Measurements from ENCODE around the gene ALOX15B. TPM values are rescaled to one million over a fixed set of nuclear protein-coding genes. Genes with fewer than 3 reads are reported as not detected.

ALOX15B gene
- polyA plus RNA-seq, 1 of the 3 experiments (the other 2 are of a cell fraction): not detected

GRCh38 chr17:7995724-7996123 is 43.1 kb upstream of the ALOX15B start:
- Histone ChIP-seq H3K9me3 (no peaks in the 10 kb centered on the region), H3K36me3 (replicated peaks in 1 of 2; ENCODE audit: control insufficient read depth in 1 of 2, insufficient read depth in 2 of 2, low read length in 1 of 2) (no peaks in the 10 kb centered on the region), H3K27ac (ENCODE audit: low read depth in 2 of 2, low read length in 1 of 2) (peak overlapping the region in 1 of 2 experiments; percentile 18; a peak in 1 of 4 replicates), H2AFZ (ENCODE audit: low read depth) (no peak overlapping the region), H3K79me2 (ENCODE audit: insufficient read depth) (no peaks in the 10 kb centered on the region), H3K4me1 (ENCODE audit: control insufficient read depth in 1 of 2, insufficient read depth in 2 of 2, low read depth in 1 of 2, low read length in 1 of 2) (peaks cover 0 to 2% of the 10 kb centered on the region in 2 experiments; a peak in 1 of 4 replicates), H3F3A (replicated peaks; ENCODE audit: insufficient read depth) (no peaks in the 10 kb centered on the region), H4K20me1 (ENCODE audit: insufficient read depth) (no peaks in the 10 kb centered on the region), H3K27me3 (ENCODE audit: insufficient read depth) (peaks cover 8% of the 10 kb centered on the region; the same call in 1 of the 2 replicates), H3K9me2 (no peaks in the 10 kb centered on the region), H3K4me3 (ENCODE audit: low read depth in 2 of 2, low read length in 1 of 2) (no peak overlapping the region), H3K4me2 (no peak overlapping the region), H3K9ac (no peak overlapping the region)
- no peak for DNase-seq
- ChIA-PET CTCF (interaction anchor here (0.7 to 3.9 kb wide), 6 partner anchors 9 to 65 kb away, joined by 3 to 19 read pairs (median 4); no protein-coding TSS in a partner anchor), POLR2A (no interaction called here)
- WGBS (ENCODE audit: low lambda C conversion rate): 69% methylated on average over 2 of the region's 2 CpGs
- TF ChIP-seq CHD2 (IDR thresholded peaks at IDR 0.05; ENCODE audit: low read length, partially characterized antibody): no peak
- TF ChIP-seq SIN3A (IDR thresholded peaks at IDR 0.05; ENCODE audit: borderline replicate concordance, low read depth, low read length): no peak
- TF ChIP-seq MAX (IDR thresholded peaks at IDR 0.05; ENCODE audit: low read depth): no peak
- TF ChIP-seq IRF3 (IDR thresholded peaks at IDR 0.05; ENCODE audit: low read depth, low read length): no peak
- TF ChIP-seq CTCF (IDR thresholded peaks at IDR 0.05): no peak

GRCh38 chr17:7997186-7997585 is 41.7 kb upstream of the ALOX15B start:
- Histone ChIP-seq H3K4me1 (ENCODE audit: control insufficient read depth in 1 of 2, insufficient read depth in 2 of 2, low read depth in 1 of 2, low read length in 1 of 2) (peaks cover 0 to 2% of the 10 kb centered on the region in 2 experiments; a peak in 1 of 4 replicates), H3K4me2 (no peak overlapping the region), H3K79me2 (ENCODE audit: insufficient read depth) (no peaks in the 10 kb centered on the region), H3K9ac (no peak overlapping the region), H3K36me3 (replicated peaks in 1 of 2; ENCODE audit: control insufficient read depth in 1 of 2, insufficient read depth in 2 of 2, low read length in 1 of 2) (no peaks in the 10 kb centered on the region), H3K9me2 (no peaks in the 10 kb centered on the region), H3K9me3 (no peaks in the 10 kb centered on the region), H3K27ac (ENCODE audit: low read depth in 2 of 2, low read length in 1 of 2) (no peak overlapping the region), H3F3A (replicated peaks; ENCODE audit: insufficient read depth) (no peaks in the 10 kb centered on the region), H4K20me1 (ENCODE audit: insufficient read depth) (no peaks in the 10 kb centered on the region), H2AFZ (ENCODE audit: low read depth) (no peak overlapping the region), H3K4me3 (ENCODE audit: low read depth in 2 of 2, low read length in 1 of 2) (no peak overlapping the region), H3K27me3 (ENCODE audit: insufficient read depth) (peaks cover 12% of the 10 kb centered on the region; the same call in 1 of the 2 replicates)
- ChIA-PET CTCF (interaction anchor here (0.5 to 3.9 kb wide), 8 partner anchors 12 to 96 kb away, joined by 3 to 19 read pairs (median 4); partner anchors contain the start of gene RNF227), POLR2A (no interaction called here)
- DNase-seq: no peak
- WGBS (ENCODE audit: low lambda C conversion rate): 68% methylated on average over 5 of the region's 5 CpGs
- TF ChIP-seq CTCF (IDR thresholded peaks at IDR 0.05) (0 out of 2 replicates have a peak, but pooled peaks have one; percentile 36), MEF2A (IDR thresholded peaks at IDR 0.05; ENCODE audit: borderline replicate concordance, low read depth) (peak; percentile 52; the same call in 1 of the 2 replicates), FOXM1 (IDR thresholded peaks at IDR 0.05; ENCODE audit: low read depth) (no peak)
